Heart right ventricle (tissue), 16 donors: ENCODE data around the gene FEN1. TPM values are rescaled to one million over a fixed set of nuclear protein-coding genes. Genes with fewer than 3 reads are reported as not detected.

Experiments used
- ATAC-seq, 8 donors: fragments of 200-7000 bp; cut with Tn5 transposase; one replicate each; pipeline ENCODE4 v1.9.1; 2020; ENCODE audit warnings: mild to moderate bottlenecking in 8 of 8, moderate library complexity in 8 of 8, moderate number of reproducible peaks in 1 of 8
- DNase-seq, 2 donors: peaks; one replicate each; pipeline ENCODE4 v3.0.0-alpha.2; 2020
- H3K27ac ChIP-seq, 10 donors: fragments of 200-600 bp; sonication (generic) in 2 of 10; one replicate each; pipeline versions ENCODE4 v1.5.0 to v1.8.0; 2020 to 2022; ENCODE audit warnings: mild to moderate bottlenecking in 3 of 10
- H3K27me3 ChIP-seq, 7 donors: fragments of 200-600 bp; one replicate each; pipeline ENCODE4 v1.8.0; 2021 to 2022; ENCODE audit warnings: mild to moderate bottlenecking in 2 of 7
- H3K36me3 ChIP-seq, 9 donors: fragments of 200-600 bp; sonication (generic) in 1 of 9; one replicate each; pipeline versions ENCODE4 v1.5.0 to v1.8.0; 2020 to 2022; ENCODE audit warnings: mild to moderate bottlenecking in 2 of 9
- H3K4me1 ChIP-seq, 9 donors: fragments of 200-600 bp; sonication (generic) in 1 of 9; one replicate each; pipeline versions ENCODE4 v1.5.0 to v1.8.0; 2020 to 2022; ENCODE audit warnings: mild to moderate bottlenecking in 4 of 9
- H3K4me3 ChIP-seq, 10 donors: fragments of 200-600 bp; sonication (generic) in 2 of 10; one replicate each; pipeline versions ENCODE4 v1.5.0 to v1.8.0; 2020 to 2022; ENCODE audit warnings: mild to moderate bottlenecking in 7 of 10, moderate library complexity in 2 of 10
- H3K9me3 ChIP-seq, 11 donors: fragments of 200-600 bp in 10 of 11; sonication (generic) in 2 of 11; one replicate each; pipeline versions ENCODE4 v1.5.0 to v1.8.0; 2013 to 2022; ENCODE audit warnings: mild to moderate bottlenecking in 2 of 11, control low read depth in 1 of 11, moderate library complexity in 1 of 11
- CTCF ChIP-seq, 9 donors: fragments of 200-600 bp; sonication (generic) in 2 of 9; IDR thresholded peaks; one replicate each; pipeline versions ENCODE4 v1.5.0 to v1.8.0; 2021 to 2022; ENCODE audit warnings: antibody characterized with exemption in 9 of 9, mild to moderate bottlenecking in 5 of 9, moderate library complexity in 1 of 9
- WGBS, 2 donors: extraction: QIAGEN DNeasy Blood & Tissue Kit; methylation state at CpG; one replicate each; pipeline ENCODE4 v1.1.7; 2013; ENCODE audit warnings: inconsistent platforms in 1 of 2; 5-methylcytosine and 5-hydroxymethylcytosine counted together
- intact Hi-C, 10 donors: fragments of 100-400 bp; cut with DNase I; formaldehyde crosslinking; loops; one replicate each; pipeline versions ENCODE4 v1.11.1 to v1.14.2; 2022
- polyA plus RNA-seq, 2 donors: library from polyadenylated mRNA; stranded (reverse); fragments of 200-250 nt; gene quantifications; one replicate each; pipeline ENCODE4 v1.2.3, GENCODE V29; 2013
- total RNA-seq, 10 donors: library from RNA; stranded (reverse); fragmentation: NEBNext Ultra II Directional in 3 of 10; extraction: Animal tissue kit (Norgen Biotek cat#: 25700) in 3 of 10; gene quantifications; one replicate each; pipeline versions ENCODE4 v1.2.1 to v1.2.4, GENCODE V29; 2021 to 2023
- donor health status: Arrhythmogenic right ventricular cardiomyopathy.
- donor health status: ischemic (EF 13 %, LVEDD 7.1; RV severe dilation, severe dysfunction).
- donor health status: healthy with polysubstance abuse.
- donor health status: DM: no; HTN: yes; CAD: no.
- donor health status: DM: no; HTN: no; CAD: no.
- donor health status: ischemic (EF 25% LVEDD 6.9; RV normal size, moderate dysfunction).
- donor health status: ischemic (EF 25% LVEDD 5.7; RV mildly dilated, moderate dysfunction).
- donor health status: healthy.
- donor health status: DM: yes; HTN: yes; CAD: no.
- donor health status: Ischemic cardiomyopathy.
- donor health status: ischemic (EF 35%, LVEDD 5.7; RV mildly dilated, moderate dysfunction).
- donor health status: nonischemic (EF 11% LVEDD 7.7; RV severe dilation, severe dysfunction).
- donor health status: DM: yes; HTN: yes; CAD: no.
- donor health status: PGD.
- donor health status: ischemic (EF 29% LVEDD 5.4; RV normal size, mild dysfunction).
- donor health status: nonischemic (EF 23%, LVEDD 6.1; RV moderate dilation, normal function).

FEN1 gene
- total and polyA plus RNA-seq, 12 donors: 2.1 to 8.8 (median 6.2) TPM

GRCh38 chr11:61778357-61778886, 14.3 kb upstream of the FEN1 start:
- Histone ChIP-seq H3K27me3 (peaks cover 0 to 13% (median 0%) of the 10 kb centered on the region in 7 donors), H3K36me3 (peaks cover 0 to 5% (median 0%) of the 10 kb centered on the region in 9 donors), H3K9me3 (no peaks in the 10 kb centered on the region), H3K4me1 (peaks cover 0 to 13% (median 6%) of the 10 kb centered on the region in 9 donors), H3K27ac (no peak overlapping the region), H3K4me3 (no peak overlapping the region)
- intact Hi-C loops: no loop called here
- DNase-seq: no peak
- ATAC-seq: no peak
- TF ChIP-seq CTCF (IDR thresholded peaks at IDR 0.05): no peak
- WGBS, 2 donors: 86 to 91% methylated on average over 11 of the region's 11 CpGs

- Histone ChIP-seq H3K4me3 (no peak overlapping the region), H3K27me3 (peaks cover 0 to 13% (median 0%) of the 10 kb centered on the region in 7 donors), H3K27ac (no peak overlapping the region), H3K4me1 (peaks cover 0 to 13% (median 6%) of the 10 kb centered on the region in 9 donors), H3K36me3 (peaks cover 0 to 10% (median 0%) of the 10 kb centered on the region in 9 donors), H3K9me3 (no peaks in the 10 kb centered on the region)
- ATAC-seq (no peak), DNase-seq (no peak)
- intact Hi-C loops: no loop called here
- WGBS, 2 donors: 88% methylated on average over 24 of the region's 24 CpGs
- TF ChIP-seq CTCF (IDR thresholded peaks at IDR 0.05): no peak
Observed at GRCh38 chr11:61778920-61779650, 13.6 kb upstream of the FEN1 start.

- DNase-seq: no peak
- WGBS, 2 donors: 87 to 92% methylated on average over 13 to 14 of the region's 14 CpGs
- Histone ChIP-seq H3K9me3 (no peaks in the 10 kb centered on the region), H3K4me1 (peaks cover 0 to 13% (median 6%) of the 10 kb centered on the region in 9 donors), H3K36me3 (peaks cover 0 to 18% (median 0%) of the 10 kb centered on the region in 9 donors), H3K27ac (no peak overlapping the region), H3K27me3 (peaks cover 0 to 13% (median 0%) of the 10 kb centered on the region in 7 donors), H3K4me3 (no peak overlapping the region)
- TF ChIP-seq CTCF (IDR thresholded peaks at IDR 0.05): no peak
- intact Hi-C loops: no loop called here
- ATAC-seq: no peak
Observed at GRCh38 chr11:61779666-61780525, 12.8 kb upstream of the FEN1 start.

GRCh38 chr11:61780581-61781162, 12.0 kb upstream of the FEN1 start:
- no peak for ATAC-seq
- Histone ChIP-seq H3K36me3 (peaks cover 0 to 25% (median 0%) of the 10 kb centered on the region in 9 donors), H3K27ac (no peak overlapping the region), H3K4me3 (no peak overlapping the region), H3K27me3 (peaks cover 0 to 13% (median 0%) of the 10 kb centered on the region in 7 donors), H3K4me1 (peaks cover 0 to 13% (median 6%) of the 10 kb centered on the region in 9 donors), H3K9me3 (no peaks in the 10 kb centered on the region)
- intact Hi-C loops: no loop called here
- WGBS, 2 donors: 75% methylated on average over 9 of the region's 9 CpGs
- no peak for TF ChIP-seq CTCF (IDR thresholded peaks at IDR 0.05)
- peak in 1 of 2 donors; percentile 10 for DNase-seq
